Measurements from ENCODE around the gene BCLAF1.

GRCh38 chr6:136282906-136283305 lies 6.7 kb downstream of the BCLAF1 start:
- TF ChIP-seq CTCF (IDR thresholded peaks at IDR 0.05; ENCODE audit: poor library complexity, severe bottlenecking): no peak
- no peak for TF ChIP-seq TAF1 (IDR thresholded peaks at IDR 0.05; ENCODE audit: low read depth)

All from neural cell (in vitro differentiated cells).